Lung (tissue), 12 donors: ENCODE data around the gene PRPF40B. TPM values are rescaled to one million over a fixed set of nuclear protein-coding genes. Genes with fewer than 3 reads are reported as not detected.

Experiments used
- ATAC-seq: fragments of 200-7000 bp; cut with Tn5 transposase; one replicate; pipeline ENCODE4 v1.9.1; 2020; ENCODE audit warnings: moderate number of reproducible peaks; ENCODE audit not compliant: insufficient read depth, low FRiP score
- DNase-seq, 3 donors: peaks; one replicate each; pipeline ENCODE4 v3.0.0-alpha.2; 2013 to 2017
- H3K27ac ChIP-seq, 2 donors: one replicate each; pipeline ENCODE4 v1.5.1; 2013; ENCODE audit warnings: mild to moderate bottlenecking in 2 of 2, moderate library complexity in 2 of 2, control low read depth in 1 of 2, inconsistent platforms in 1 of 2, low read depth in 1 of 2, low read length in 1 of 2
- H3K27me3 ChIP-seq, 3 donors: one replicate each; pipeline ENCODE4 v1.5.1; 2013; ENCODE audit warnings: low read length in 2 of 3; ENCODE audit not compliant: control insufficient read depth in 3 of 3, insufficient read depth in 3 of 3
- H3K36me3 ChIP-seq, 4 donors: one replicate each; pipeline ENCODE4 v1.5.1; 2013; ENCODE audit warnings: low read length in 4 of 4, mild to moderate bottlenecking in 1 of 4, moderate library complexity in 1 of 4; ENCODE audit not compliant: control insufficient read depth in 4 of 4, insufficient read depth in 4 of 4
- H3K4me1 ChIP-seq, 5 donors: one replicate each; pipeline ENCODE4 v1.5.1; 2013; ENCODE audit warnings: low read length in 5 of 5, mild to moderate bottlenecking in 2 of 5, moderate library complexity in 1 of 5; ENCODE audit not compliant: control insufficient read depth in 5 of 5, insufficient read depth in 5 of 5
- H3K4me3 ChIP-seq: one replicate; pipeline ENCODE4 v1.5.1; 2013; ENCODE audit warnings: mild to moderate bottlenecking, control low read depth, moderate library complexity
- H3K9ac ChIP-seq, 2 donors: one replicate each; pipeline ENCODE4 v1.5.1; 2013; ENCODE audit warnings: low read length in 2 of 2, control low read depth in 1 of 2; ENCODE audit not compliant: insufficient read depth in 1 of 2
- H3K9me3 ChIP-seq, 4 donors: one replicate each; pipeline ENCODE4 v1.5.1; 2013; ENCODE audit warnings: low read length in 3 of 4, mild to moderate bottlenecking in 1 of 4, moderate library complexity in 1 of 4; ENCODE audit not compliant: control insufficient read depth in 4 of 4, insufficient read depth in 3 of 4
- CTCF ChIP-seq: IDR thresholded peaks from 2 replicates; pipeline ENCODE4 v1.5.1; 2012; ENCODE audit warnings: mild to moderate bottlenecking; ENCODE audit errors: control extremely low read depth, extremely low read depth
- WGBS, 2 donors: extraction: QIAGEN DNeasy Blood & Tissue Kit; methylation state at CpG; one replicate each; pipeline ENCODE4 v1.1.7; 2013; 5-methylcytosine and 5-hydroxymethylcytosine counted together
- polyA plus RNA-seq, 2 donors: library from polyadenylated mRNA; stranded (reverse); fragments of 200-250 nt; gene quantifications; one replicate each; pipeline ENCODE4 v1.2.1, GENCODE V29; 2013
- total RNA-seq, 2 donors: library from RNA; depleted of rRNA in 1 of 2; stranded (reverse); fragments of >200 nt in 1 of 2; gene quantifications; one replicate each; pipeline ENCODE4 v1.2.1, GENCODE V29; 2014 to 2021
- donor health status: control.
- donor health status: control.
- donor health status: Bipolar disorder and iron deficiency.
- donor health status: healthy.
- donor health status: DM: yes; HTN: yes; CAD: no.

The PRPF40B gene
- total and polyA plus RNA-seq, 4 donors: 10.0 to 20.0 (median 17.1) TPM

DNA sequence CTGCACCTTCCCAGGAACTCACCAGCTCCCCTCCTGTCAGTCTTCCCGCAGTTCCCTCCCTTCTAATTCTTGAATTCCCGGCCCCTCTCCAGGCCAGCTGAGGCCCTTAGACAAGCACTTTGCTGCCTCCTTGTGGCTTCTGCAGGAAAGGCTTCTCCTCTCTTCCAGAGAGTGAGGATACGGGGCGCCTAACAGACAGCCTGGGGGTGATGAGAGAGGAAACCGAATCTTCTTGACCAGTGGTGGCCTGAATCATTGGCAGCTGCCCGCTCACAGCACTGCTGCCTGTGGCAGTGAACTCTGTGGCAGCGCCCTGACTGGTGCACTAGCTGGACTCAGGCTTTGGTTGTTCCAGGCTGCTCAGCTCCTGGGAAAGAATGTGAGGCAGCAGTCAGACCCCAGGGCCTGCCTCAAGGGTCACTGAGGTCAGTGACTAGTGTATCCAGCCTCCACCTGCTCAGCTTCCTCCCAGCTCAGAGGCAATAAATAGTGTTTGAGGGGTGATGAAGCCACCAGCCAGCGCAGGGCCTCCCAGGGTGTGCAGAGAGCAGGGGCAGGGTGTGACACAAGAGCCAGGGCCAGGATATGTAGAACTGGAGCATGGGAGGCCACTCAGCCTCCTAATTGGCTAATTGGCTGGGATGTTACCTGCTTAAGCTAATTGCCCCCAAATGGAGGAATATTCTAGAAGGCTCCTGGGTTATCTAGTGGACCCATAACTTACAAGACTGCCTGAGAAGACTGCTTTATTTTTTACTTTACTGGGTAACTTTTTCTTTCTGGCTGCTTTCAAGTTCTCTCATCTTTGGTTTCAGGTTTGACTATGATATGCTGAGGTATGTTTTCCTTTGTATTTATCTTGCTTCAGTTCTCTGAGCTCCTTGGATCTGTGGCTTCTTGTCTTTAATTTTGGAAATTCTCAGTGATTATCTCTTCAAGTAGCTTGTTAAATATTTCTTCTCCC lies 42.5 kb upstream of the PRPF40B start:
- Histone ChIP-seq H3K27ac (no peak overlapping the region), H3K36me3 (peaks cover 0 to 11% (median 5%) of the 10 kb centered on the region in 4 donors), H3K27me3 (no peaks in the 10 kb centered on the region), H3K4me1 (peaks cover 0 to 25% (median 10%) of the 10 kb centered on the region in 5 donors), H3K9ac (no peak overlapping the region), H3K9me3 (no peaks in the 10 kb centered on the region), H3K4me3 (no peak overlapping the region)
- 41 to 44% methylated on average over 8 of the region's 8 CpGs for WGBS, 2 donors
- DNase-seq (peak; percentile 77 to 81 (median 78)), ATAC-seq (peak; percentile 51)
- peak; percentile 71 for TF ChIP-seq CTCF

- DNase-seq (no peak), ATAC-seq (no peak)
- Histone ChIP-seq H3K27me3 (no peaks in the 10 kb centered on the region), H3K27ac (no peak overlapping the region), H3K9me3 (no peaks in the 10 kb centered on the region), H3K4me1 (peaks cover 0 to 25% (median 10%) of the 10 kb centered on the region in 5 donors), H3K9ac (no peak overlapping the region), H3K36me3 (peaks cover 0 to 12% (median 6%) of the 10 kb centered on the region in 4 donors), H3K4me3 (no peak overlapping the region)
- no peak for TF ChIP-seq CTCF
- WGBS, 2 donors: 84 to 88% methylated on average over 1 of the region's 1 CpG
Measured at GRCh38 chr12:49582201-49582600, 41.2 kb upstream of the PRPF40B start.

GRCh38 chr12:49582850-49583249 lies 40.5 kb upstream of the PRPF40B start:
- no peak for TF ChIP-seq CTCF
- ATAC-seq (no peak), DNase-seq (peak; percentile 59 to 80 (median 70))
- no peak overlapping the region for H3K9ac ChIP-seq
- peaks cover 0 to 11% (median 5%) of the 10 kb centered on the region in 4 donors for H3K36me3 ChIP-seq
- H3K9me3 ChIP-seq: no peaks in the 10 kb centered on the region
- no peak overlapping the region for H3K4me3 ChIP-seq
- H3K27ac ChIP-seq: no peak overlapping the region
- no peaks in the 10 kb centered on the region for H3K27me3 ChIP-seq
- H3K4me1 ChIP-seq: peaks cover 0 to 25% (median 10%) of the 10 kb centered on the region in 5 donors
- WGBS, 2 donors: 58 to 83% methylated on average over 4 of the region's 4 CpGs
